AML-193 (cell line): Measurements from ENCODE around the gene SPTBN1.
A peak's percentile ranks its signal among the peaks of the same experiment; 100 is the strongest.

Experiments
- DNase-seq, 2 experiments: peaks; one replicate each; lab custom pipeline; 2025; lab: John Stamatoyannopoulos, UW

The SPTBN1 gene

GRCh38 chr2:54455563-54456361 is at the start of gene SPTBN1:
Gene SPTBN1, plus strand, starts transcription at chr2:54456327. Its CDS starts 70,092 bp downstream, at chr2:54526419.
- no peak for DNase-seq

- no peak for DNase-seq
Measured at GRCh38 chr2:54407693-54408092, 48.4 kb upstream of the SPTBN1 start.

- no peak for DNase-seq
Measured at GRCh38 chr2:54408288-54408687, 47.8 kb upstream of the SPTBN1 start.

GRCh38 chr2:54409752-54410151 is 46.4 kb upstream of the SPTBN1 start:
- DNase-seq = no peak

- DNase-seq = no peak
Measured at GRCh38 chr2:54411801-54412354, 44.2 kb upstream of the SPTBN1 start.

- DNase-seq = no peak
Measured at GRCh38 chr2:54416166-54416813, 39.8 kb upstream of the SPTBN1 start.

GRCh38 chr2:54416938-54417337 is 39.2 kb upstream of the SPTBN1 start:
- DNase-seq = no peak

GRCh38 chr2:54417577-54417976 is 38.5 kb upstream of the SPTBN1 start:
- no peak for DNase-seq

- DNase-seq = no peak
Measured at GRCh38 chr2:54419388-54419787, 36.7 kb upstream of the SPTBN1 start.

- DNase-seq = no peak
Measured at GRCh38 chr2:54419855-54420523, 36.1 kb upstream of the SPTBN1 start.

GRCh38 chr2:54420524-54421172 is 35.5 kb upstream of the SPTBN1 start:
- DNase-seq = no peak

GRCh38 chr2:54422072-54422581 is 34.0 kb upstream of the SPTBN1 start:
- DNase-seq = peak in 1 of 2 experiments; percentile 47

- DNase-seq = no peak
Measured at GRCh38 chr2:54423213-54423612, 32.9 kb upstream of the SPTBN1 start.

GRCh38 chr2:54424555-54425163 is 31.5 kb upstream of the SPTBN1 start:
- no peak for DNase-seq

- no peak for DNase-seq
Measured at GRCh38 chr2:54428108-54428831, 27.9 kb upstream of the SPTBN1 start.

GRCh38 chr2:54429054-54429453 is 27.1 kb upstream of the SPTBN1 start:
- DNase-seq = no peak

- DNase-seq = peak; percentile 76 to 82
Measured at GRCh38 chr2:54429811-54430551, 26.1 kb upstream of the SPTBN1 start.

- DNase-seq = no peak
Measured at GRCh38 chr2:54430649-54431048, 25.5 kb upstream of the SPTBN1 start.

GRCh38 chr2:54432251-54433015 is 23.7 kb upstream of the SPTBN1 start:
- DNase-seq = no peak
